Stimulated activated CD4-positive, alpha-beta T cell treated with anti-CD3 and anti-CD28 coated beads, TNF-alpha, amount 100 ng/mL, for 48 hours (primary cell): ENCODE measurements around the gene DLG1.
"Not testable (repeated sequence)": the region's sequence is repeated elsewhere in the genome, so short reads cannot be mapped to it uniquely, and the experiment has no call there.

ENCODE experiments used
- DNase-seq, 3 donors: peaks; one replicate each; pipeline ENCODE4 v3.0.0-alpha.2; 2020; ENCODE audit warnings: low read depth in 3 of 3

The DLG1 gene

GRCh38 chr3:197289726-197290125 lies 8.7 kb downstream of the DLG1 start:
- no peak for DNase-seq

GRCh38 chr3:197286678-197287077 lies 11.7 kb downstream of the DLG1 start:
- no peak for DNase-seq

- no peak for DNase-seq
These were observed 12.9 kb downstream of the DLG1 start for GRCh38 chr3:197285557-197285956.

DNA sequence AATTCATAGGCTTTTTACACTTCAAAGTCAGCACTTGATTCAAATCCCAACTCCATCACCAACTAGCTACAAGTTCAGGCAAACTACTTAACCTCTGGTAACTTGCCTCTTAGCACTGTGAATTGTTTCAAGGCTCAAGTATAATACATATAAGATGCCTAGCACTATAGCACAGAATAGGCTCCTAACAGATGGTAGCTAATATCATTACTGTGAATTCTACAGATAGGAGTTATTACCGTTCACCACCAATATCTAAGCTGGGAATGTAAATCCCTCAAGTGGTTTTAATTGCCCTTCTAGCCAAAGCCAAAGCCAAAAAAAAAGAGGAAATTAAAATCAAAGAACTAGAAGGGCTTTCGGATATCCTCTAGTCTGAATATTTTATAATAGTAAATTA lies 15.4 kb downstream of the DLG1 start:
- DNase-seq = no peak

- DNase-seq = no peak
These were observed 16.6 kb downstream of the DLG1 start for GRCh38 chr3:197281849-197282248.

- no peak for DNase-seq
These were observed 18.3 kb downstream of the DLG1 start for GRCh38 chr3:197280156-197280555.

- DNase-seq = no peak
These were observed 19.5 kb downstream of the DLG1 start for GRCh38 chr3:197278933-197279332.

- not testable (repeated sequence) for DNase-seq
These were observed 21.6 kb downstream of the DLG1 start for GRCh38 chr3:197276808-197277207.

- DNase-seq = no peak
These were observed 27.7 kb downstream of the DLG1 start for GRCh38 chr3:197270558-197271317.

GRCh38 chr3:197269024-197269423 lies 29.4 kb downstream of the DLG1 start:
- no peak for DNase-seq

DNA sequence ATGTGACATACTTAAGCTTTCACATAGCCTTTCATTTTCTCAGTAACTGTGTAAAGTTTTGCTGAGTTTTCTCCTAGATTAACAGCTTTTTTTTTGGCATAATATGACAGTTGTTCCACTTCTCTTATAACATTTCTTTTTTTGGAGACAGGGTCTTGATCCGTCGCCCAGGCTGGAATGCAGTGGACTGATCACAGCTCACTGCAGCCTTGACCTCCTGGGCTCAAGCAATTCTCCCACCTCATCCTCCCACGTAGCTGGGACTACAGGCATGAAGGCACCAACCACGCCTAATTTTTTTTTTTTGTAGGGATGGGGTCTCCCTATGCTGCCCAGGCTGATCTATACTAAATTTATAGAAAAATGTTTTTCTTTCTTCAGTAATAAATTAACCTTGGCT lies 30.1 kb downstream of the DLG1 start:
- no peak for DNase-seq

DNA sequence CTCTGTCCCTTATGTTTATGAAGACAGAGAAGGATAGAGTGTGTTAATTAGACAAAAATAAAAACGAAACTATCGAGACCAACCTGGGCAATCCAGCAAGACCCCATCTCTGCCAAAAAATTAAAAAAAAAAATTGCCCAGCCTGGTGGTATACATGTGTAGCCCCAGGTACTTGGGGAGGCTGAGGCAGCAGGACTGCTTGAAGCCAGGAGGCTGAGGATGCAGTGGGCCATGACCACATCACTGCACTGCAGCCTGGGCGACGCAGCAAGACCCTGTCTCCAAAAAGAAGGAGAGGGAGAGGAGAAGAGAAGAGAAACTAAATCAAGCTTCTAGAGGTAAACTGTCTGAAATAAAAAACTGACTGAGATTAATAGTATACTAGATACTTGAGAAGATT lies 32.1 kb downstream of the DLG1 start:
- DNase-seq = no peak

DNA sequence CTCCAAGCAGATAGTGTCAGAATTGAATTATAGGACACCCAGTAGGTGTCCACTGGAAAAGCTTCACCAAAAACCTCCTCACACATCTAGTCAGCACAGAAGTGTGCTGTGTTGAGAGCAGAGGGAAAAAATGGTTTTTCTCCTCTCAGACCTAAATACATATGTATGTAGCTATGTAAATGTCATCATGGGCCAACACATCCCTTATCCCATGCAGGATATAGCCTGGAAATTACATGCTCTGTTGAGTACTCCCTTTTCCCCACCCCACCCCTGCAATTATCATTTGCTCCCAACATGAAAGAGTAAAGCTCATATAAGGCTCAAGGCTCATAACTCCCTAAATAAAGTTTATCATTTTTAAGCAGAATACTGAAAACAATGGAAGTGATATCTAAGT lies 35.7 kb downstream of the DLG1 start:
- no peak for DNase-seq

- DNase-seq = no peak
These were observed 37.3 kb downstream of the DLG1 start for GRCh38 chr3:197261164-197261509.

- no peak for DNase-seq
These were observed 37.8 kb downstream of the DLG1 start for GRCh38 chr3:197260491-197261163.

DNA sequence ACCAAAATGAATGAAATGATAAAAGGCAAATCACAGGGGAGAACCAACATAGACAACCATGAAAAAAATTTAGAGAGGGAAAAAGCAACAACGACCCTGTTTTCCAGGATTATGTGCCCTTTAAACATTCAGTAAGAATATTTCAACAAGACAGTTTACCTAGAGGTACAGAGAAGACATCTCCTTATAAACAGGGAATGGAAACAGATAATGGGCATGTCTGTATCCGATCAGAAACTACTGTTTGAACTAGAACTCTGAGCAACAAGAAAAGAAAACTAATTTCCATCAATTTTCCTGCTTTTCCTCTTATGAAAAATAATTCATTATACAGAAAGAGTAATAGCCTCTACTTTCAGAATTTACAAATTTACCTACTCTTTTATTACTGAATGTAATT lies 39.3 kb downstream of the DLG1 start:
- DNase-seq = no peak

- DNase-seq = no peak
These were observed 40.1 kb downstream of the DLG1 start for GRCh38 chr3:197258168-197258755.

- no peak for DNase-seq
These were observed 40.7 kb downstream of the DLG1 start for GRCh38 chr3:197257711-197258110.

DNA sequence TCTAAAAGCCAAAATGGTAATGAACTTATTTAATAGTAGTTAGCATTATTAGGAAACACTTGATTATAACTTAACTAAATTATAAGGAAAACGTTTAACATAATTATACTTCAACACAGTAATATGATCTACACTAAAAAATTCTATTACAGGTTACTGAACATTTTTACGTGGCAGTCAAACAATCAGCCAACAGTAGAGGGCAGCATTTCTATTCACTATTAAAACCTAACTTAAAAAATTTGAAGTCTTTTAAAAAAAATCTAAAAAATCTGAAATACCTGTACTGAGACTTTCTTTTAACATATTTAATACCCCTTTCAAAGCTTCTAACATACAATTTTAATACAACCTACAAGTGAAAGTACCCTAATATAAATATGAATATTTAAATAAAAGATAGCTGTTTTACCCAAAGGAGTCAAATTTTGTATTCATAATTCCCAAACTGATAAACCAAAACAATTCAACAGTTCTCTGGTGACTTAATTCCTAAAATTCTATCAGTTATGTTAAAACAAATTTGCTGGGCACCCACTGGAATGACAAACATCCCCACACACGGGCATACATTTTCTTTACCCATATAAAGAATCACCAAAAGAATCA lies 41.5 kb downstream of the DLG1 start:
- peak in 1 of 3 donors; percentile 20 for DNase-seq

GRCh38 chr3:197256104-197256503 lies 42.3 kb downstream of the DLG1 start:
- DNase-seq = no peak

DNA sequence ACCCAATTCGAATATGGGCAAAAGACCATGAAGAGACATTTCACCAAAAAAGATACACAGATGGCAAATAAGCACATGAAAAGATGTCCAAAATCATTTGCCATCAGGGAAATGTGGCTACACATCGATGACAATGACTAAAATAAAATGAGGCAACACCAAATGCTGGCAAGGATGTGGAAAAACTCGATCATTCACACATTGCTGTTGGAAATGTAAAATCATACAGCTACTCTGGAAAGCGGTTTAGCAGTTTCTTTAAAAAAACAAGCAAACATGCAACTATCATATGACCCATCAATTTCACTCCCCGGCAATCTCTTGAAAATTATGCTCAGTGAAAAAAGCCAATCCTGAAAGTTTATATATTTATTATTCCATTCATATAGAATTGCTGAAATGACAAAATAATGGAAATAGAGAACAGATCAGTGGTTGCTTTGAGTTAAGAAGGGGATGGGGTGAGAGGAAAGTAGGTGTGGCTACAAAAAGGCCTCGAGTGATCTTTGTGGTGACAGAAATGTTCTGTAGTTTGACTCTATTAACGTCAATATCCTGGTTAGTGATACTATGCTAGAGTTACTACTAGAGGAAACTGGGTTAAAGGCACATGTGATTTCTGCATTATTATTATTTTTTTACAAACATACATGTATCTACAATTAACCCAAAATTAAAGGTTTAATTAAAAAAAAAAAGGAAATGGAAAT lies 45.0 kb downstream of the DLG1 start:
- no peak for DNase-seq

DNA sequence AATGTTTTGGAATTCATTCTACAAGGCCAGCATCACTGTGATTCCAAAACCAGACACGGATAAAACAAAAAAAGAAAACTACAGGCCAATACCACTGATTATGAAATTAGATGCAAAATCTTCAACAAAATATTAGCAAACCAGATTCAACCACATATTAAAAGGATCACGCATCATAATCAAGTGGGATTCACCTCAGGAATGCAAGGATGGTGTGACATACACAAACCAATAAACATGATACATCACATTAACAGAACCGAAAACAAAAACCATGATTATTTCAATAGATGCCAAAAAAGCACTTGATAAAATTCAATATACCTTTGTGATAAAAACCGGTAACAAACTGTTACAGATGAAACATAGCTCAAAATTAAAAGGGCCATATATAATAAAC lies 48.9 kb downstream of the DLG1 start:
- DNase-seq = no peak
